AG09309 (cell line): ENCODE data around the gene VIPR2.

ENCODE experiments used
- DNase-seq: peaks from one replicate; pipeline ENCODE4 v3.0.0-alpha.2; 2010; ENCODE audit warnings: low read depth
- H3K4me3 ChIP-seq: 2 replicates; pipeline ENCODE4 v1.5.1; 2011; ENCODE audit warnings: mild to moderate bottlenecking, low read depth, low read length, moderate library complexity; ENCODE audit not compliant: control insufficient read depth
- TF ChIP-seq, protein P1 (sequence below): IDR thresholded peaks from 2 replicates; pipeline ENCODE4 v1.5.1; 2011; ENCODE audit warnings: mild to moderate bottlenecking, low read depth, low read length, inconsistent platforms; ENCODE audit not compliant: insufficient read depth, control insufficient read depth; ENCODE audit errors: missing control alignments

The VIPR2 gene

GRCh38 chr7:159068893-159069448, 75.7 kb downstream of the VIPR2 start:
- DNase-seq = no peak
- H3K4me3 ChIP-seq = no peak overlapping the region
- TF ChIP-seq, protein P1, sequence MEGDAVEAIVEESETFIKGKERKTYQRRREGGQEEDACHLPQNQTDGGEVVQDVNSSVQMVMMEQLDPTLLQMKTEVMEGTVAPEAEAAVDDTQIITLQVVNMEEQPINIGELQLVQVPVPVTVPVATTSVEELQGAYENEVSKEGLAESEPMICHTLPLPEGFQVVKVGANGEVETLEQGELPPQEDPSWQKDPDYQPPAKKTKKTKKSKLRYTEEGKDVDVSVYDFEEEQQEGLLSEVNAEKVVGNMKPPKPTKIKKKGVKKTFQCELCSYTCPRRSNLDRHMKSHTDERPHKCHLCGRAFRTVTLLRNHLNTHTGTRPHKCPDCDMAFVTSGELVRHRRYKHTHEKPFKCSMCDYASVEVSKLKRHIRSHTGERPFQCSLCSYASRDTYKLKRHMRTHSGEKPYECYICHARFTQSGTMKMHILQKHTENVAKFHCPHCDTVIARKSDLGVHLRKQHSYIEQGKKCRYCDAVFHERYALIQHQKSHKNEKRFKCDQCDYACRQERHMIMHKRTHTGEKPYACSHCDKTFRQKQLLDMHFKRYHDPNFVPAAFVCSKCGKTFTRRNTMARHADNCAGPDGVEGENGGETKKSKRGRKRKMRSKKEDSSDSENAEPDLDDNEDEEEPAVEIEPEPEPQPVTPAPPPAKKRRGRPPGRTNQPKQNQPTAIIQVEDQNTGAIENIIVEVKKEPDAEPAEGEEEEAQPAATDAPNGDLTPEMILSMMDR = no peak

DNA sequence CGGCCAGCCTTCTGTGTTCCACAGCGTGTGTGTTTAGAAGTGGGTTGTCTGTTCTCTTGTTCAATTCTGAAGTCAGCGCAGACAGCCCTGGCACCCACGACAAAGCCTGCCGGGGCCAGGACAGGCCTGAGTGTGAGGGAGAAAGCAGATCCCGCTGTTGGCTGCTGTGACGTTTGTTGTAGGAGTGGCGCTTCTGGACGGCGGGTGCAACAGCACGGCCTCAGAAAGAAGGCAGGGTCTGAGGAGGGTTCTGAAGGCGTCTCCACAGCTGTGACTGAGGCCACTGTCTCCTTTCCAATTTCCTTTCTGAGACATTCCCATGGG, 76.2 kb downstream of the VIPR2 start:
- no peak overlapping the region for H3K4me3 ChIP-seq
- DNase-seq = no peak
- TF ChIP-seq, protein P1 = no peak

- DNase-seq = no peak
- TF ChIP-seq, protein P1 = no peak
- H3K4me3 ChIP-seq = no peak overlapping the region
Measured at GRCh38 chr7:159067576-159068487, 76.8 kb downstream of the VIPR2 start.

- DNase-seq = no peak
- TF ChIP-seq, protein P1 = no peak
Measured at GRCh38 chr7:159066816-159067575, 77.7 kb downstream of the VIPR2 start.

GRCh38 chr7:159065852-159066480, 78.7 kb downstream of the VIPR2 start:
- TF ChIP-seq, protein P1 = no peak
- no peak for DNase-seq

More at GRCh38 chr7:159066816-159067575, 77.7 kb downstream of the VIPR2 start:
- no peak overlapping the region for H3K4me3 ChIP-seq

GRCh38 chr7:159064816-159065510, 79.7 kb downstream of the VIPR2 start:
- TF ChIP-seq, protein P1 = no peak
- DNase-seq = no peak
- no peak overlapping the region for H3K4me3 ChIP-seq

More at GRCh38 chr7:159065852-159066480, 78.7 kb downstream of the VIPR2 start:
- no peak overlapping the region for H3K4me3 ChIP-seq
